GM12878 (cell line): ENCODE results near the gene SRSF3. TPM values are rescaled to one million over a fixed set of nuclear protein-coding genes. Genes with fewer than 3 reads are reported as not detected.

Experiments
- ATAC-seq: fragments of 200-7000 bp; cut with Tn5 transposase; 3 replicates; pipeline ENCODE4 v1.9.1; 2020; ENCODE audit warnings: mild to moderate bottlenecking, moderate library complexity
- BruUV-seq: library from RNA; stranded (reverse); fragments of 400-500 nt; replicated peaks from 2 replicates; lab custom pipeline; 2021; lab: Mats Ljungman, UMichigan
- CTCF ChIA-PET: fragments of 300-600 bp; sonication (Branson Sonifier 250); formaldehyde crosslinking; extraction: SDS; loops from one replicate; lab custom pipeline; 2021; ENCODE audit warnings: inconsistent platforms; lab: Yijun Ruan, JAX
- POLR2A ChIA-PET: fragments of 350-600 bp; formaldehyde crosslinking; extraction: SDS; loops from one replicate; lab custom pipeline; 2021; ENCODE audit warnings: inconsistent platforms; lab: Charles Lee
- RAD21 ChIA-PET: fragments of 300-600 bp; sonication (Branson Sonifier 250); formaldehyde crosslinking; loops from one replicate; lab custom pipeline; 2023; ENCODE audit warnings: antibody characterized with exemption; ENCODE audit not compliant: unreplicated experiment; lab: Charles Lee
- SMC1A ChIA-PET: fragments of 300-600 bp; sonication (Branson Sonifier 250); formaldehyde crosslinking; loops from one replicate; lab custom pipeline; 2023; ENCODE audit not compliant: unreplicated experiment, uncharacterized antibody; lab: Charles Lee
- DNase-seq: peaks from one replicate; pipeline ENCODE4 v3.0.0-alpha.2; 2011; ENCODE audit warnings: low read depth, low spot score
- FAIRE-seq: peaks from 3 replicates; lab custom pipeline; 2011; peaks lifted over from hg19 to GRCh38; lab: Jason Lieb, UNC
- H2AFZ ChIP-seq: 2 replicates; pipeline ENCODE4 v1.6.0; 2011; ENCODE audit warnings: low read depth, low read length, control low read depth; ENCODE audit not compliant: control insufficient read depth
- H3K27ac ChIP-seq: 2 replicates; pipeline ENCODE4 v1.5.1; 2011; ENCODE audit warnings: control low read depth; ENCODE audit not compliant: control insufficient read depth, insufficient read depth
- H3K27me3 ChIP-seq, 2 experiments: replicated peaks in 1 of 2; 2 replicates each; pipeline versions ENCODE4 v1.6.0 to v1.6.1; 2011; ENCODE audit warnings: low read length in 1 of 2; ENCODE audit not compliant: control insufficient read depth in 2 of 2, insufficient read depth in 2 of 2
- H3K36me3 ChIP-seq, 2 experiments: 2 replicates each; pipeline ENCODE4 v1.5.1; 2011; ENCODE audit warnings: low read length in 1 of 2; ENCODE audit not compliant: control insufficient read depth in 2 of 2, insufficient read depth in 2 of 2
- H3K4me1 ChIP-seq: 2 replicates; pipeline ENCODE4 v1.6.1; 2011; ENCODE audit warnings: mild to moderate bottlenecking, low read length, moderate library complexity, mixed read lengths; ENCODE audit not compliant: control insufficient read depth, insufficient read depth
- H3K4me2 ChIP-seq: 2 replicates; pipeline ENCODE4 v1.6.0; 2011; ENCODE audit warnings: control low read depth; ENCODE audit not compliant: control insufficient read depth, insufficient read depth
- H3K4me3 ChIP-seq: fragments of 200-600 bp; sonication (generic); 2 replicates; pipeline ENCODE4 v1.5.1; 2016
- H3K79me2 ChIP-seq: 2 replicates; pipeline ENCODE4 v1.6.0; 2011; ENCODE audit warnings: low read length; ENCODE audit not compliant: control insufficient read depth, insufficient read depth
- H3K9ac ChIP-seq: 2 replicates; pipeline ENCODE4 v1.8.0; 2011; ENCODE audit warnings: low read length, control low read depth, mixed read lengths; ENCODE audit not compliant: control insufficient read depth, insufficient read depth
- H3K9me3 ChIP-seq: replicated peaks from 3 replicates; pipeline ENCODE4 v1.5.1; 2011; ENCODE audit warnings: mild to moderate bottlenecking, low read length; ENCODE audit not compliant: control insufficient read depth, insufficient read depth
- H4K20me1 ChIP-seq: 2 replicates; pipeline ENCODE4 v1.6.0; 2011; ENCODE audit not compliant: control insufficient read depth, insufficient read depth
- ATF7 ChIP-seq: fragments of 450-650 bp; IDR thresholded peaks from 2 replicates; pipeline ENCODE4 v1.6.1; 2016; ENCODE audit warnings: low read depth, mild to moderate bottlenecking
- BCL11A ChIP-seq: IDR thresholded peaks from 2 replicates; pipeline ENCODE4 v1.6.1; 2011; ENCODE audit warnings: low read depth, low read length
- CREM ChIP-seq: IDR thresholded peaks from 2 replicates; pipeline ENCODE4 v1.6.1; 2014; ENCODE audit warnings: antibody characterized with exemption, low read depth
- ESRRA ChIP-seq: IDR thresholded peaks from 2 replicates; pipeline ENCODE4 v1.6.1; 2012; ENCODE audit warnings: mild to moderate bottlenecking, low read length, improper control_type of control experiment
- EZH2 ChIP-seq: IDR thresholded peaks from 2 replicates; pipeline ENCODE4 v1.6.1; 2012; ENCODE audit warnings: low read depth, mild to moderate bottlenecking, control low read depth, inconsistent platforms, low read length, borderline replicate concordance; ENCODE audit not compliant: control insufficient read depth
- NBN ChIP-seq: fragments of 450-650 bp; IDR thresholded peaks from 2 replicates; pipeline ENCODE4 v1.6.1; 2016
- NFYB ChIP-seq: IDR thresholded peaks from 2 replicates; pipeline ENCODE4 v1.6.1; 2011; ENCODE audit warnings: low read depth, mild to moderate bottlenecking, low read length, improper control_type of control experiment, moderate library complexity; ENCODE audit not compliant: insufficient read depth
- RAD21 ChIP-seq: IDR thresholded peaks from 2 replicates; pipeline ENCODE4 v1.6.1; 2011; ENCODE audit warnings: mild to moderate bottlenecking, low read depth, low read length, moderate library complexity; ENCODE audit not compliant: insufficient read depth
- SIX5 ChIP-seq: IDR thresholded peaks from 2 replicates; pipeline ENCODE4 v1.6.1; 2011; ENCODE audit warnings: mild to moderate bottlenecking, low read depth, low read length, moderate library complexity; ENCODE audit not compliant: severe bottlenecking
- SPI1 ChIP-seq: IDR thresholded peaks from 2 replicates; pipeline ENCODE4 v1.6.1; 2011; ENCODE audit warnings: low read depth, mild to moderate bottlenecking, low read length, moderate library complexity, borderline replicate concordance; ENCODE audit not compliant: insufficient read depth
- SREBF1 ChIP-seq: IDR thresholded peaks from 2 replicates; pipeline ENCODE4 v1.6.1; 2012; ENCODE audit warnings: mild to moderate bottlenecking, low read length
- STAT3 ChIP-seq: IDR thresholded peaks from 2 replicates; pipeline ENCODE4 v1.6.1; 2011; ENCODE audit warnings: low read depth, low read length, improper control_type of control experiment
- SUPT20H ChIP-seq: IDR thresholded peaks from 2 replicates; pipeline ENCODE4 v1.6.1; 2011; ENCODE audit warnings: low read depth, mild to moderate bottlenecking, low read length, moderate library complexity, borderline replicate concordance; ENCODE audit not compliant: control insufficient read depth
- ZNF384 ChIP-seq: IDR thresholded peaks from 2 replicates; pipeline ENCODE4 v1.6.1; 2012; ENCODE audit warnings: low read depth, mild to moderate bottlenecking, low read length, improper control_type of control experiment, borderline replicate concordance
- WGBS: methylation state at CpG from one replicate; pipeline ENCODE4 v1.1.6; 2016; ENCODE audit warnings: low lambda C conversion rate; ENCODE audit not compliant: insufficient replicate concordance, insufficient coverage; ENCODE audit errors: missing lambda C conversion rate; 5-methylcytosine and 5-hydroxymethylcytosine counted together
- in situ Hi-C: fragments of 300-500 bp; cut with MboI; formaldehyde crosslinking; loops from 9 replicates; pipeline ENCODE4 v1.14.3; 2018; ENCODE audit warnings: mixed read lengths
- intact Hi-C: fragments of 100-400 bp; cut with micrococcal nuclease; formaldehyde crosslinking; loops from one replicate; pipeline ENCODE4 v1.14.2; 2022; ENCODE audit not compliant: unreplicated experiment
- polyA plus RNA-seq, 11 experiments: library from polyadenylated mRNA; depleted of rRNA in 4 of 11; unstranded in 6 of 11; stranded (reverse) in 5 of 11; fragments of >200 nt; fragmentation: Nextera tagmentation in 4 of 11; fragmentation: Illumina TruSeq in 1 of 11; extraction: Ambion mirVana in 4 of 11; extraction: Trizol in 1 of 11; gene quantifications; 1 replicate in 1 of 11; 2 replicates in 10 of 11; pipeline versions ENCODE4 v1.2.1 to v1.2.3, GENCODE V29; 2011 to 2016; ENCODE audit warnings: inconsistent platforms in 2 of 11, missing spikeins in 2 of 11, low read depth in 1 of 11
- total RNA-seq, 4 experiments: library from RNA; depleted of rRNA in 3 of 4; stranded (reverse); fragments of >200 nt in 3 of 4; fragmentation: Illumina TruSeq in 1 of 4; extraction: Trizol in 1 of 4; gene quantifications; 2 replicates each; pipeline versions ENCODE4 v1.2.1 to v1.2.3, GENCODE V29; 2013 to 2021

The SRSF3 gene
- total and polyA plus RNA-seq, 10 of the 15 experiments (the other 5 are each of a cell fraction or from before 2014, with no cell fraction given), result 195 to 1,377 (median 493) TPM

GRCh38 chr6:36618366-36619355 lies 24.5 kb downstream of the SRSF3 start:
- Histone ChIP-seq H3K9me3 (no peaks in the 10 kb centered on the region), H3K79me2 (peaks cover 2% of the 10 kb centered on the region), H3K4me3 (no peak overlapping the region), H3K27me3 (no peaks in the 10 kb centered on the region), H4K20me1 (no peaks in the 10 kb centered on the region), H3K36me3 (no peaks in the 10 kb centered on the region; a peak in 1 of 4 replicates), H3K9ac (no peak overlapping the region), H3K27ac (no peak overlapping the region), H3K4me1 (peaks cover 16% of the 10 kb centered on the region), H2AFZ (no peak overlapping the region), H3K4me2 (no peak overlapping the region)
- POLR2A ChIA-PET, result interaction anchor here (0.6 to 1.3 kb wide), 8 partner anchors 10 to 105 kb away, joined by 3 to 4 read pairs (median 3); no protein-coding TSS in a partner anchor
- ATAC-seq, result no peak
- in situ Hi-C loops (no loop called here), intact Hi-C loops (no loop called here)
- RAD21 ChIA-PET, result interaction anchor here (0.9 to 1.8 kb wide), 9 partner anchors 44 to 140 kb away, joined by 3 to 11 read pairs (median 4); partner anchors contain the start of gene CDKN1A
- BruUV-seq, result no TSS peak
- no peak for DNase-seq
- SMC1A ChIA-PET, result interaction anchor here (0.7 to 1.9 kb wide), 22 partner anchors 9 to 205 kb away, joined by 3 to 10 read pairs (median 3); no protein-coding TSS in a partner anchor
- 68% methylated on average over 10 of the region's 10 CpGs for WGBS
- TF ChIP-seq ZNF384, result no peak
- TF ChIP-seq SPI1, result peak; percentile 90
- TF ChIP-seq SREBF1, result no peak
- CTCF ChIA-PET, result interaction anchor here (0.8 to 2.0 kb wide), 13 partner anchors 10 to 164 kb away, joined by 3 to 21 read pairs (median 4); no protein-coding TSS in a partner anchor
- no peak for FAIRE-seq

- Histone ChIP-seq H3K79me2 (peaks cover 2% of the 10 kb centered on the region), H3K9me3 (no peaks in the 10 kb centered on the region), H4K20me1 (no peaks in the 10 kb centered on the region), H3K27ac (no peak overlapping the region), H2AFZ (no peak overlapping the region), H3K4me2 (no peak overlapping the region), H3K4me1 (peaks cover 26% of the 10 kb centered on the region), H3K36me3 (no peaks in the 10 kb centered on the region; a peak in 1 of 4 replicates), H3K9ac (no peak overlapping the region), H3K27me3 (no peaks in the 10 kb centered on the region), H3K4me3 (no peak overlapping the region)
- DNase-seq (no peak), FAIRE-seq (no peak), ATAC-seq (no peak)
- ChIA-PET SMC1A (no interaction called here), RAD21 (no interaction called here), CTCF (interaction anchor here (4.8 kb wide), 1 partner anchor 60 kb away, joined by 63 read pairs; the partner anchor contains the start of gene CDKN1A), POLR2A (no interaction called here)
- WGBS, result 85% methylated on average over 7 of the region's 7 CpGs
- intact Hi-C loops, result loop anchor here (10.0 kb wide), 1 partner anchor 233 kb away; no protein-coding TSS in a partner anchor
- no TSS peak for BruUV-seq
- in situ Hi-C loops, result loop anchor here (5.0 kb wide), 2 partner anchors 61 to 131 kb away; no protein-coding TSS in a partner anchor
- TF ChIP-seq ESRRA (no peak), SIX5 (no peak), CREM (no peak), BCL11A (no peak), NFYB (no peak), NBN (no peak), EZH2 (no peak), ATF7 (no peak), RAD21 (no peak), SUPT20H (no peak), STAT3 (no peak)
Observed at GRCh38 chr6:36621371-36621855, 27.3 kb downstream of the SRSF3 start.
